Vagina (tissue), 2 donors: ENCODE measurements around the gene FMNL2.

Experiments
- CTCF ChIP-seq, 3 experiments: fragments of 450-650 bp in 2 of 3; fragments of 200-600 bp in 1 of 3; sonication (generic) in 1 of 3; IDR thresholded peaks; one replicate each; pipeline ENCODE4 v1.5.1; 2017 to 2019; ENCODE audit warnings: antibody characterized with exemption in 3 of 3, mild to moderate bottlenecking in 2 of 3, moderate library complexity in 2 of 3
- POLR2A ChIP-seq, 2 donors: fragments of 450-650 bp; IDR thresholded peaks; one replicate each; pipeline ENCODE4 v1.6.1; 2017; ENCODE audit warnings: antibody characterized with exemption in 2 of 2, mild to moderate bottlenecking in 2 of 2, moderate library complexity in 2 of 2
- POLR2AphosphoS5 ChIP-seq, 2 donors: sonication (generic); formaldehyde crosslinking; IDR thresholded peaks; one replicate each; pipeline ENCODE4 v1.9.0; 2017; ENCODE audit warnings: antibody characterized with exemption in 2 of 2, mild to moderate bottlenecking in 2 of 2, low read depth in 1 of 2; ENCODE audit not compliant: insufficient read depth in 1 of 2

GRCh38 chr2:152548111-152548875 is 213.3 kb downstream of the FMNL2 start:
- TF ChIP-seq CTCF (IDR thresholded peaks at IDR 0.05) (no peak), POLR2A (IDR thresholded peaks at IDR 0.05) (no peak), POLR2AphosphoS5 (IDR thresholded peaks at IDR 0.05; ENCODE audit: insufficient read depth in 1 of 2, low read depth in 1 of 2) (no peak)
